Naive B cell (primary cell): ENCODE measurements around the gene HEATR9. TPM values are rescaled to one million over a fixed set of nuclear protein-coding genes. Genes with fewer than 3 reads are reported as not detected.

ENCODE experiments used
- ATAC-seq, 2 donors: fragments of 150-1000 bp; cut with Tn5 transposase; 2 replicates each; pipeline ENCODE4 v1.10.0; 2021; ENCODE audit warnings: low read depth in 2 of 2, mild to moderate bottlenecking in 2 of 2, moderate library complexity in 2 of 2
- DNase-seq: peaks from one replicate; pipeline ENCODE4 v3.0.0; 2022
- H3K27ac Mint-ChIP-seq, 6 donors: one replicate each; pipeline ENCODE4 v1.8.0; 2020 to 2022; ENCODE audit warnings: mild to moderate bottlenecking in 6 of 6, mixed read lengths in 6 of 6, moderate library complexity in 5 of 6, inconsistent platforms in 2 of 6
- H3K27me3 Mint-ChIP-seq, 3 donors: one replicate each; pipeline ENCODE4 v1.8.0; 2021 to 2022; ENCODE audit warnings: mixed read lengths in 3 of 3, mild to moderate bottlenecking in 1 of 3
- H3K36me3 Mint-ChIP-seq, 2 donors: one replicate each; pipeline ENCODE4 v1.8.0; 2020 to 2022; ENCODE audit warnings: mixed read lengths in 2 of 2, inconsistent platforms in 1 of 2, mild to moderate bottlenecking in 1 of 2
- H3K4me1 Mint-ChIP-seq, 3 donors: one replicate each; pipeline ENCODE4 v1.8.0; 2020 to 2022; ENCODE audit warnings: mixed read lengths in 3 of 3, inconsistent platforms in 1 of 3, mild to moderate bottlenecking in 1 of 3, moderate library complexity in 1 of 3
- H3K4me3 Mint-ChIP-seq, 8 donors: one replicate each; pipeline ENCODE4 v1.8.0; 2020 to 2022; ENCODE audit warnings: mild to moderate bottlenecking in 8 of 8, mixed read lengths in 8 of 8, moderate library complexity in 8 of 8, inconsistent platforms in 2 of 8
- H3K9me3 Mint-ChIP-seq, 7 donors: one replicate each; pipeline ENCODE4 v1.8.0; 2020 to 2022; ENCODE audit warnings: mixed read lengths in 7 of 7, mild to moderate bottlenecking in 5 of 7, inconsistent platforms in 2 of 7, moderate library complexity in 1 of 7
- polyA plus RNA-seq, 6 donors: library from polyadenylated mRNA; unstranded; fragments of 300-500 nt; fragmentation: Illumina TruSeq; gene quantifications; one replicate each; pipeline ENCODE4 v1.2.3, GENCODE V29; 2021; ENCODE audit warnings: low read depth in 6 of 6

The HEATR9 gene
- polyA plus RNA-seq, 6 donors from 2014 or later = not detected

DNA sequence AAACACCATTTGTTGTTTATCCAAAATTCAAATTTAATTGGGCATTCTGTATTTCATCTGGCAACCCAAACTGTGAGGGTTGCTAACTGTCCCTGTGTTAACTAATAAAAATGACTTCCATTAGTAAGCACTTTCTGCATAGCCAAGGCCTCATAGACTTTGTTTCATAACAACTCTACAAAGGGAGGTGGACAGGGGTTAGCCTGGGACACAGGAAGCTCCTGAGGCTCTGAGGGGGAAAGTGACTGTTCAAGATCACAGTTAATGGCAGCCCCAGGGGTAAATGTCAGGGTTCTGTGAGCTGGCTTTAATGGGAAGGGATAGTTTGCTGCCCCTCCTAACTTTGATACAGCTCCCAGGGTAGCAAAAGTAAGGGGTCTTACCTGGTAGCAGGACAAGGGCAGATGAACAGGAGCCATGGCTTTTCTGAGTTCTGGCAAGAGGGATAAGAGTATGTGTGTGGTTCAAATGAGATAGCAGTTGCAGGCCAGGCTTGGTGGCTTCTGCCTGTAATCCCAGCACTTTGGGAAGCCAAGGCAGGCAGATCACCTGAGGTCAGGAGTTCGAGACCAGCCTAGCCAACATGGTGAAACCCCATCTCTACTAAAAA lies 2.2 kb downstream of the HEATR9 start:
- Mint-ChIP-seq H3K9me3 (no peaks in the 10 kb centered on the region), H3K27me3 (no peaks in the 10 kb centered on the region), H3K27ac (peak overlapping the region in 2 of 6 donors; percentile 20 to 52), H3K36me3 (no peaks in the 10 kb centered on the region), H3K4me1 (peaks cover 4 to 6% (median 5%) of the 10 kb centered on the region in 3 donors), H3K4me3 (no peak overlapping the region)
- ATAC-seq = no peak
- no peak for DNase-seq

DNA sequence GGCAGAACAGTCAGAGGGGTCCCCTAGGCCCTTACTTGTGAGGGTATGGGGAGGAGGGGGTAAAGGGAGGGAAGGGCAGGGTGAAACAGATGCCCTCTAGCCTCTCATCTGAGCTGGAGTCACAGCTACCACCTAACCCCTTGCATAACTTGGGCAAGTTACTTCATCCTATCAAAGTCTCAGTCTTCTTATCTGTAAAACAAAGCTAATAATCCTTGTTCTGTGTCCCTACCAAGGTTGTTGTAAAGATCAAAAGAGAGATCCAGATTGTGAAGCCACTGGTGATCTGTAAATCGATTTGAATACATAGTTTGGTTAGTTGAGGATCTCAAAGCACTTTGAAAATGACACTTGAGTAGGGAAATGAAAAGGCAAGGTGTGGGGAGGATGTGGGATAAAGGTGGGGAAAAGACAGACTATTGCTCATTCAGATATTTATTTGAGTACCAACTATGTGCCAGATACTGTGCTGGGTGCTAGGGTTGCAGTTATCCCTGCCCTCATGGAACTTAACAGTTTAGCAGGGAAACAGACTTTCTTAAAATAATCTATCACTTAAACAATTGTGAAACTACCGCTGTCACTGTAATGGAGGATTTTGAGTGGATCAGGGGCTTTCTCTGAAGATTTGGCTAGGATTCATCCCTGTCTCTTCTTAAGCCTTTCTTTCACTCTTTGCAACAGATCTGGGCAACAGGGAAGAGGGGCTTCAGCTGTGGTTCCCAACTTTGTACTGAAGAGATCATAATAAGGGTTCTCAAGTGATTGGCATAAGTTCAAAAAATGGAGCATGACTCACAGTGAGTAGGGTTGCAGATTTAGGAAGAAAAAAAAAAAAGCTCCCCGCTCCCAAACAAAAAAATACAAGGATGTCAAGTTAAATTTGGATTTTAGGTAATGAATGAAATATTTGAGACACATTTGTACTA lies 3.0 kb downstream of the HEATR9 start:
- Mint-ChIP-seq H3K9me3 (no peaks in the 10 kb centered on the region), H3K27ac (peak overlapping the region in 1 of 6 donors; percentile 20), H3K27me3 (no peaks in the 10 kb centered on the region), H3K4me1 (no peaks in the 10 kb centered on the region), H3K4me3 (no peak overlapping the region), H3K36me3 (peaks cover 0 to 3% of the 10 kb centered on the region in 2 donors)
- ATAC-seq = no peak
- no peak for DNase-seq

DNA sequence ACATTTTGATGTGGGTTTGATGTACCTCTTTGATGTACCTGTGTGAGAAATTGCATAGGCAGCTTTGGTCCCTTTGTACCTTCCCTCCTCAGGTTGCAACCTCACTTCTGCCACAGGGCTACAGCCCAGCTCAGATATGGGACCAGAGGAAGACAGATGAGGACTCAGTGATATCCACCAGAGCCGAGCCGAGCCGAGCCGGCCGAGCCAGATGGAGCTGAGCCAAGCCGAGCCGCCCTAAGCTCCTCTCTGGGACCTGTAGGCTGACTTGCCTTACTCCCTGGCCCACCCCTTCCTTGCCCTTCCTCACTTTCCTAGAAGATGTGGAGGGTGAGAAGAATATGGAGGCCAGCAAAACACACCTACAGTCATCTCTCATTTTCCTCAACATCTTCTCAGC lies 3.8 kb downstream of the HEATR9 start:
- H3K36me3 Mint-ChIP-seq = peaks cover 0 to 3% of the 10 kb centered on the region in 2 donors

DNA sequence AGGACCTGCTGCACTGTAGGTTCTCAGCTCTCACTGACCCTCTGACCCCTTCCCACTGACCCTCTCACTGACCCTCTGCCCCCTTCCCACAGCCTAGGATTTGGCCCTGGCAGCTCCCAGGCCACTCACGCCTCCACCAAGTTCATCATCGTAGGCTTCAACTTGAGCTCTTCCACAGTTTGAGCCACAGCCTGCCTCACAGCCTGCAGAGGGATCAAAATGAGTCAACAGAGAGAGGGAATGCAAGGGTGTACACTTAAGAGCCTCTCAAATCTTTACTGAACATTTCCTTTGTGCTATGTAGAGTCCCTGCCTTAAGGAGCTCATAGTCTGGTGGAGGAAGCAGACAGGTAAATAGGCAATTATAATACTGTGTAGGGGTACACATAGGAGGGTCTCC lies 12.1 kb downstream of the HEATR9 start:
- ATAC-seq (no peak), DNase-seq (no peak)
- no peaks in the 10 kb centered on the region for H3K4me1 Mint-ChIP-seq
- peak overlapping the region in 1 of 6 donors; percentile 26 for H3K27ac Mint-ChIP-seq
- H3K4me3 Mint-ChIP-seq = no peak overlapping the region
- H3K27me3 Mint-ChIP-seq = no peaks in the 10 kb centered on the region
- peaks cover 0 to 3% of the 10 kb centered on the region in 2 donors for H3K36me3 Mint-ChIP-seq
- H3K9me3 Mint-ChIP-seq = no peaks in the 10 kb centered on the region

More for the DNA sequence above, 3.8 kb downstream of the HEATR9 start:
- Mint-ChIP-seq H3K9me3 (no peaks in the 10 kb centered on the region), H3K4me1 (no peaks in the 10 kb centered on the region), H3K4me3 (no peak overlapping the region), H3K27me3 (no peaks in the 10 kb centered on the region), H3K27ac (no peak overlapping the region)
- DNase-seq = no peak
- ATAC-seq = no peak

DNA sequence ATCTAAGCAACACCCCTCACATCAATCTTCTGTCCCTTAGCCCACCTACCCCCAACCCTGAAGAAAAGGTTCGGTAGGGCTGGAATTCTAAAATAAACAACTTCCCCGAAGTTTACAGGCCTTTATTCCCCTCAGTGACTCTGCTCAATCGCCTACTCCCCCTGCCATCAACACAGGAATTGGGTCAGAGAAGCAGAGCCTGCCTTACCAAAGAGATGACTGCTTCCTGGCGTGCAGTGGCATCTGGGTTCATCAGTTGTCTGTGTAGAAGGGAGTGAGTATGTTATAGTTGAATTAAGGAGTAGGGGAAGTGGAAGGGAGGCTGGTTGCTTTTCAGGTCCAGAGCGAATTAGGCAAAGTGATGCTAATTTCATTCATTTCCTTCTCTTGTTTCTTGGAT lies 12.7 kb downstream of the HEATR9 start:
- DNase-seq (no peak), ATAC-seq (no peak)
- H3K4me3 Mint-ChIP-seq = no peak overlapping the region
- H3K27ac Mint-ChIP-seq = no peak overlapping the region
- no peaks in the 10 kb centered on the region for H3K27me3 Mint-ChIP-seq
- H3K36me3 Mint-ChIP-seq = peaks cover 0 to under 1% of the 10 kb centered on the region in 2 donors
- H3K4me1 Mint-ChIP-seq = peaks cover 0 to 6% (median 3%) of the 10 kb centered on the region in 3 donors
- H3K9me3 Mint-ChIP-seq = no peaks in the 10 kb centered on the region

DNA sequence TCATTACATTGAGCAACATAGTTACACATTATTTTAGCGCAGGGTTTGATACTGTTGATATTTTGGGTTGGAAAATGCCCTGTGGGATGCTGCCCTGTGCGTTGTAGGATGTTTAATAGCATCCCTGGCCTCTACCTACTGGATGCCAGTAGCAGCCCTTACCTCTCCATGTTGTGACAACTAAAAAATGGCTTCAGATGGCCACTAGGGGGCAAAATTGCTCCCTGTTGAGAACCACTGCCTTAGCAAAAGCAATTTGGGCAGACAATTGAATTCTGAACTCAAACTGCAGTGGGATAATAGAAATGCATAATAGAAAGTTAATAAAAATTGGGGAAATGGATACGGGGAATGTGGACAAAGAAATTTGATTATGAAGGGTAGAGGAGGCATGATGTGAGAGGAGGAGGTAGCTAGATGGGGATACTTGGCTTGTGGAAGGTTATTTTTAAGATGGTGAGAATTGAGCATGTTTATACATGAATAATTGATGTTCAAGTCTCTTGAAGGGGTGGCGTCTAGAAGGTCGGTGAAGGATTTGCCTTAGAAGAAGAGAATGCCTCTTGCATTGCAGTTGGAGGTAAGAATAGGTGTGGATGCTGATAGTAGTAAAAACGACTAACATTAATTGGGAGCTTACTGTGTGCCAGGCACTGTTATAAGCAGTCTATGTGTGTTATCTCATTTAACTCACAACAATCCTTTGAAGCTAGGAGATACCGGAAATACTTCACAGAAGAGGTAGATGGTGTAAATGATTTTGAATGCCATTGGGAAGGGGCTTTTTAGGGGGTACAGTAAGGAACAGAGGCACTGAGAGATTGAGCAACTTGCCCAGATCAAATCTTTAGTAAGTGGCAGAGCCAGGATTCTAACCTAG lies 19.0 kb downstream of the HEATR9 start:
- Mint-ChIP-seq H3K4me3 (no peak overlapping the region), H3K27me3 (no peaks in the 10 kb centered on the region), H3K4me1 (peaks cover 5 to 13% (median 9%) of the 10 kb centered on the region in 3 donors), H3K27ac (no peak overlapping the region), H3K36me3 (peaks cover 12 to 16% of the 10 kb centered on the region in 2 donors), H3K9me3 (no peaks in the 10 kb centered on the region)
- ATAC-seq (peak; percentile 49 to 64), DNase-seq (peak; percentile 31)

DNA sequence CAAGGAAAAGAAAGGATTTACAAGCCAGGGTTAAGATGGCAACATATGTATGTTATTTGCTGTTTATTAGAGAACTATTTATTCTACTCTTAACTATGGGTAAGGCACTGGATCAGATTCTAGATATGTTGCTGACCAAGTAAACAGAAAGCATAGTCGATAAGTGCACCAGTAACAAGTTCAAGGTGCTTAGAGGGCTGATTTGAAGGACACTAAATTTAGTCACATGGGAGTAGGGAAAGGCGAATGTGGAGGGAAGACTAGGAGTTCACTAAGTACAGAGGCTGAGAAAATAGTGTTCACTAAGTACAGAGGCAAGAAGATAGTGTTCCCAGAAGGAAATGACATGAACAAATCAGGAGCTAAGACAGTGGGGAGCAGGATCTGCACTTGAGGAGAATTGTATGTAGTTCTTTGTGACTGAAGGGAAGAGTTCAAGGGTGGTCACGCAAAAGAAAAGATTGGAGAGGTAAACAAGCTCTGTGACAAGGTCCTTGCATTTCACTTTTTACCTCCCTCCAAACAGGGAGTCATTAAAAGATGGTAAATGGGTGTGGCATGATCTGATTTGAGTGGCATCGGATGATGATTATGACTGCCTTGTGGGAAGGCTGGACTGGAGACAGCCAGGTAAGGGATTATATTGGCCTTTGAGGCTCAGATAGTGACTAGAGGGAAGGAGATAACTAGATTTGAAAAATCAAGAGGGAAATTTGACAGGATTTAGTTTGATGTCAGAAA lies 20.9 kb downstream of the HEATR9 start:
- H3K4me3 Mint-ChIP-seq = no peak overlapping the region
- H3K4me1 Mint-ChIP-seq = peaks cover 5 to 18% (median 13%) of the 10 kb centered on the region in 3 donors
- DNase-seq = no peak
- peaks cover 16 to 30% of the 10 kb centered on the region in 2 donors for H3K36me3 Mint-ChIP-seq
- H3K9me3 Mint-ChIP-seq = no peaks in the 10 kb centered on the region
- no peaks in the 10 kb centered on the region for H3K27me3 Mint-ChIP-seq
- H3K27ac Mint-ChIP-seq = peak overlapping the region in 3 of 6 donors; percentile 23 to 69 (median 23)
- no peak for ATAC-seq

DNA sequence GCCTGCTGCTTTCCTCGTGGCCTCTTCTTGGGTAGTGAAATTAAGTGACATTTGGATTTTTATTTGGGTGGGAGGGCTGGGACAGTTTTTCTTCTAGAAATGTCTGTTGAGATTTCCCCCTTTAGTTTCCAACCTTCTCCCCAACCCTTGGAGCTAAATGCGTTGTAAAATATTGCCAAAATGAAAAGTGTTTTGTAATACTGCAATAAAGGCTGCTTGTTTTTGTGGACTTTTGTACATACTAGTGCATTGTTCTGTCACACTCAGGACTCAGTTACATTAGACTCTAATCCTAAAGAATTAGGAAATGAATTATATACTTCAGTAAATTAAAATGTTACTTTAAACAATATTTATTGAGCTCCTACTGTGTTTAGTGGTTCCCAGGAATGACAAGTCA lies 21.7 kb downstream of the HEATR9 start:
- H3K4me3 Mint-ChIP-seq = no peak overlapping the region
- peaks cover 5 to 18% (median 13%) of the 10 kb centered on the region in 3 donors for H3K4me1 Mint-ChIP-seq
- peaks cover 21 to 30% of the 10 kb centered on the region in 2 donors for H3K36me3 Mint-ChIP-seq

DNA sequence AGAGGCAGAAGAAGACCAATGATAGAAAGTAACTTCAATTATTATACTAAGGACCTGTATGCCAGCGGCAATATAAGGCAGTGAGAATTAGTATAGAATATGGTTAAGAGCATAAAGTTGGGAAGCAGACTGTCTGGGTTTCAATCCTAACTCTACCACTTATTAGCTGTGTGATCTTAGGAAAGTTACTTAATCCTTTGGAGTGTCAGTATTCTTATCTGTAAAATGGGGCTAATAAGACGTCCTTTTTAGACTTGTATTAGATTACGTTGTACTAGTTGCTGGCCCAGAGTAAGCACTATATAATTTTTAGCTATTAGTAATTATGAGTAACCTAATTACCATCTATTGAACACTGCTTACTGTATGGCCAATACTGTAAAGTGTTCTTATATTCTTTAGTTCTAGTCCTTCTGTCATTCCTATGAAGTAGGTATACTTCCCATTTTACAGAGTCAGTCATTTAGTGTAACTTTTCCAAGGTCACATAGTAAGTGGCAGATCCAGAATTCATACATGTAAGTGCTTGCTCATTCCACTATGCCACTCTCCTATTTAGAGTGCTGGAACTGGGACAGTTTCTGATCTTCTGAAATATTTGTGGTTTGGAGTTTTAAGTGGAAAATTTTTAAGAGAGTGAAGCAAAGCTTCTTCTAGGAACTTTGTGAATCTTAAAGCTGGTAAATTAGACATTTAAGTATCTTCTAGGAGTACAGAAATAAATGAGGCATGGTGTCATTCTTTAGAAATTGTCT lies 22.5 kb downstream of the HEATR9 start:
- Mint-ChIP-seq H3K4me1 (peaks cover 3 to 18% (median 10%) of the 10 kb centered on the region in 3 donors), H3K27ac (no peak overlapping the region), H3K36me3 (peaks cover 23 to 30% of the 10 kb centered on the region in 2 donors), H3K27me3 (no peaks in the 10 kb centered on the region), H3K4me3 (no peak overlapping the region), H3K9me3 (no peaks in the 10 kb centered on the region)
- no peak for DNase-seq
- no peak for ATAC-seq

More for the DNA sequence above, 21.7 kb downstream of the HEATR9 start:
- Mint-ChIP-seq H3K27ac (peak overlapping the region in 1 of 6 donors; percentile 44), H3K9me3 (no peaks in the 10 kb centered on the region), H3K27me3 (no peaks in the 10 kb centered on the region)
- no peak for DNase-seq
- no peak for ATAC-seq

DNA sequence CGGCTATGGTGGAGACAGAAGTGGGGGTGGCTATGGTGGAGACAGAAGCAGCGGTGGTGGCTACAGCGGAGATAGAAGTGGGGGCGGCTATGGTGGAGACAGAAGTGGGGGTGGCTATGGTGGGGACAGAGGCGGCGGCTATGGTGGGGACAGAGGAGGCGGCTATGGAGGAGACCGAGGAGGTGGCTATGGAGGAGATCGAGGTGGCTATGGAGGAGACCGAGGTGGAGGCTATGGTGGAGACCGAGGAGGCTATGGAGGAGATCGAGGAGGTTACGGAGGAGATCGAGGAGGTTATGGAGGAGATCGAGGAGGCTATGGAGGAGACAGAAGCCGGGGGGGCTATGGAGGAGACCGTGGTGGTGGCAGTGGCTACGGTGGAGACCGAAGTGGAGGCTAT lies 24.1 kb downstream of the HEATR9 start:
- Mint-ChIP-seq H3K9me3 (no peaks in the 10 kb centered on the region), H3K27me3 (no peaks in the 10 kb centered on the region), H3K36me3 (peaks cover 24 to 37% of the 10 kb centered on the region in 2 donors), H3K4me1 (peaks cover 2 to 15% (median 7%) of the 10 kb centered on the region in 3 donors), H3K4me3 (no peak overlapping the region), H3K27ac (peak overlapping the region in 2 of 6 donors; percentile 21 to 57)
- DNase-seq (no peak), ATAC-seq (no peak)

DNA sequence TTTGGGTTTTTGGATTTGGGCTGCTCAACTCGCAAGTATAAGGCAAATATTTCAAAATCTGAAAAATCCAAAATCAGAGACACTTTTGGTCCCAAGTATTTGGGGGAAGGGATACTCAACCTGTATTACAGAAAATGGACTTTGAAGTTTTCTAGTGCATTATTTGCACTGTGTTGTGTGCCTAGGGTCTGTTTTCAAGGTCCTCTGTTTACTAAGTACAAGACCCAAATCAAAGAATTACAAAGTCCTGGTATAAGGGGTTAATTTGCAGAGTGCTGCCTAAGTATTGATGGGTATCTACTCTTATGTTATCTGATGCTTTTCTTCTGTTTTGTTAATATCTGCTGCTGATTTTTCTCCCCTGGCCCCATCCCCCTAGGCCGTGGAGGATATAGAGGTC lies 25.0 kb downstream of the HEATR9 start:
- Mint-ChIP-seq H3K27me3 (no peaks in the 10 kb centered on the region), H3K4me3 (no peak overlapping the region), H3K9me3 (no peaks in the 10 kb centered on the region), H3K36me3 (peaks cover 24 to 37% of the 10 kb centered on the region in 2 donors), H3K27ac (peak overlapping the region in 3 of 6 donors; percentile 13 to 57 (median 49)), H3K4me1 (peaks cover 0 to 14% (median 7%) of the 10 kb centered on the region in 3 donors)
- ATAC-seq (no peak), DNase-seq (no peak)

DNA sequence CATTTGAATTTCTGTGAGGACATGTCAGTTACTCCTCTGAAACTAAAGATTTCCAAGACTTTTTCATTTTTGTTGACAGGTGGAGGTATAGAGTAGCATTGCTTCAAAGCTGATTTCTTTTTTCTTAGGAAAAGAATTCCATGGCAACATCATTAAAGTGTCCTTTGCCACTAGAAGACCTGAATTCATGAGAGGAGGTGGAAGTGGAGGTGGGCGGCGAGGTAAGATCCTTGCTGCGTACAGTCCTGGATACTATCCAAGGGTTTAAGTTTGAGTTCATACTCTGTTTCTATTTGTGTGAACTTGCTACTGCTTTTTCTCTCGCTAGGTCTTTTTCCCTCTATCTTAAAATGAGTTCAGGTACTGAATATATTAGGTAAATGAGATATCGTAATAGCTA lies 26.5 kb downstream of the HEATR9 start:
- no peak overlapping the region for H3K27ac Mint-ChIP-seq
- H3K4me3 Mint-ChIP-seq = no peak overlapping the region
- DNase-seq (no peak), ATAC-seq (no peak)
- H3K27me3 Mint-ChIP-seq = no peaks in the 10 kb centered on the region
- H3K4me1 Mint-ChIP-seq = peaks cover 0 to 9% (median 0%) of the 10 kb centered on the region in 3 donors
- H3K36me3 Mint-ChIP-seq = peaks cover 20 to 28% of the 10 kb centered on the region in 2 donors
- H3K9me3 Mint-ChIP-seq = no peaks in the 10 kb centered on the region
